ENCODE data around the gene SMAD7. TPM values are rescaled to one million over a fixed set of nuclear protein-coding genes. Genes with fewer than 3 reads are reported as not detected.

Gene SMAD7
- polyA plus RNA-seq, 2 of the 4 experiments (the other 2 are of a cell fraction), result 19.9 to 26.9 TPM

GRCh38 chr18:48957136-48957535 is 6.4 kb upstream of the SMAD7 start (continued):
- TF ChIP-seq ELK1 (IDR thresholded peaks at IDR 0.05; ENCODE audit: low read depth, low read length) (no peak), MAX (IDR thresholded peaks at IDR 0.05) (no peak), HOXB13 (CRISPR knock-in tag; IDR thresholded peaks at IDR 0.05; ENCODE audit: low read depth) (no peak)

- Histone ChIP-seq H3K27ac (peak overlapping the region; percentile 49 to 99; a peak in 5 of 6 replicates), H3K4me2 (peak overlapping the region; percentile 48), H3K9me3 (no peaks in the 10 kb centered on the region), H3K4me3 (no peak overlapping the region), H3K4me1 (peaks cover 45% of the 10 kb centered on the region)
- ATAC-seq, result no peak
- ChIA-PET CTCF (interaction anchor here (0.7 kb wide), 1 partner anchor 1068 kb away, joined by 3 read pairs; no protein-coding TSS in a partner anchor), POLR2A (no interaction called here)
- no peak for FAIRE-seq
- peak; percentile 10 to 54; a peak in 3 of 4 replicates for TF ChIP-seq CEBPB (IDR thresholded peaks at IDR 0.05)
- TF ChIP-seq PBX3 (IDR thresholded peaks at IDR 0.05), result no peak
- TF ChIP-seq SMC3 (IDR thresholded peaks at IDR 0.05), result no peak
- no peak for TF ChIP-seq BCL3 (IDR thresholded peaks at IDR 0.05)
- TF ChIP-seq SREBF2 (IDR thresholded peaks at IDR 0.05), result no peak
- TF ChIP-seq ELK1 (IDR thresholded peaks at IDR 0.05; ENCODE audit: low read depth, low read length), result no peak
- TF ChIP-seq MAX (IDR thresholded peaks at IDR 0.05), result no peak
- no peak for TF ChIP-seq MAZ (IDR thresholded peaks at IDR 0.05; ENCODE audit: borderline replicate concordance, low read depth, low read length)
- WGBS (ENCODE audit: missing lambda C conversion rate), result 100% methylated on average over 1 of the region's 1 CpG
- DNase-seq (ENCODE audit: low read depth in 1 of 2, low spot score in 1 of 2), result no peak
Measured at GRCh38 chr18:48956356-48956755, 5.6 kb upstream of the SMAD7 start.

- Histone ChIP-seq H3K4me2 (peak overlapping the region; percentile 48), H3K27ac (peak overlapping the region; percentile 49 to 99; a peak in 5 of 6 replicates), H3K4me3 (no peak overlapping the region), H3K4me1 (peaks cover 43% of the 10 kb centered on the region), H3K9me3 (no peaks in the 10 kb centered on the region)
- no peak for DNase-seq (ENCODE audit: low read depth in 1 of 2, low spot score in 1 of 2)
- POLR2A ChIA-PET, result no interaction called here
- no peak for FAIRE-seq
- ATAC-seq, result peak in 1 of 2 experiments; percentile 7; a peak in 1 of 6 replicates
- CTCF ChIA-PET, result interaction anchor here (0.7 kb wide), 1 partner anchor 1067 kb away, joined by 3 read pairs; no protein-coding TSS in a partner anchor
- TF ChIP-seq HOXB5 (CRISPR knock-in tag; IDR thresholded peaks at IDR 0.05) (no peak), NR3C1 (IDR thresholded peaks at IDR 0.05) (no peak), MAZ (IDR thresholded peaks at IDR 0.05; ENCODE audit: borderline replicate concordance, low read depth, low read length) (no peak), HMGXB4 (CRISPR knock-in tag; IDR thresholded peaks at IDR 0.05; ENCODE audit: borderline replicate concordance) (no peak), GATA3 (IDR thresholded peaks at IDR 0.05; ENCODE audit: borderline replicate concordance) (no peak), NFE2L2 (conservative IDR thresholded peaks at IDR 0.05; ENCODE audit: low read length) (no peak), PHF8 (IDR thresholded peaks at IDR 0.05; ENCODE audit: borderline replicate concordance, low read depth) (no peak), EP300 (IDR thresholded peaks at IDR 0.05) (no peak), ELK1 (IDR thresholded peaks at IDR 0.05; ENCODE audit: low read depth, low read length) (no peak), BHLHE40 (IDR thresholded peaks at IDR 0.05; ENCODE audit: low read depth, low read length) (no peak), KDM1A (IDR thresholded peaks at IDR 0.05; ENCODE audit: low read depth) (no peak), HOXA7 (CRISPR knock-in tag; IDR thresholded peaks at IDR 0.05) (no peak)
- 33% methylated on average over 7 of the region's 7 CpGs for WGBS (ENCODE audit: missing lambda C conversion rate)
Measured at GRCh38 chr18:48955830-48956261, 5.1 kb upstream of the SMAD7 start.

All from A549 (cell line).